ENCODE measurements around the gene SH3RF3. TPM values are rescaled to one million over a fixed set of nuclear protein-coding genes. Genes with fewer than 3 reads are reported as not detected.

The SH3RF3 gene
- total RNA-seq, 2 donors from 2014 or later, result 37.4 to 61.7 TPM

DNA sequence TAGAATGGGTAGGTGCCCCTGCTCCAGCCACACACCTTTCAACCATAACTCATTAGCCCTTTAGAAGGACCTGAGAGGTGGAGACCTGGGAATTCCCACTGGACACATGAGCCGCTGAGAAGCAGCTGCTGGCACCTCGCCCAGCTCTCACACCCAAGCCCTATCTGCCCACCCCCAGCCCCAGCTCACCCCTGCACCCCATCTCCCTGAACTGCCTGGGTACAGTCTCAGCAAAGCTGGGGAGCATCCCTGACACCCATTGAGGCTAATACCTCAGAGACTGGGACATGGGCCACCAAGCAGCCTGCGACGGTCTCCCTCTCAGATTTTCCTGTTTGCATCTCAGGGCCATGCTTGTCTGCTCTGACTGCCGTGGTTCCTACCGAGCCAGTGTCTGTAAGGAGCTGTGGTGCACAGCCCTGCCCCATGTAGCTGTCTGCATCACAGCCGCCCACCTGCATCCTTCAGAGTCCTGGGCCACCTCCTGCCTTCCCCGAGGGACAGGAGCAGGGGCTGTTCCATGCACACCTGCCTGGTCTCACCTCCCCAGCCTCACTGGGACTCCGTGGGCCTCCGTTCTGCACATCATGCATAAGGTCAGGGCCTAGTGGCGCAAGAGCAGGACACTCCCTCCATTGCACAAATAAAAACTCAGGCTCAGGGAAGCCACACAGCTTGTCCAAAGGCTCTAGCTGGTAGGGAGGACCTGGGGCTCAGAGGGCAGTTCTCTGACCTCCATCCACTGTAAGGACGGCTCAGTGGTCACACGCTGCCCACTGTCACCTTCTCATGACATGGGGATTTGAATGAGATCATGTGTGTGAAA, 394.7 kb downstream of the SH3RF3 start:
- no peak overlapping the region for H3K27ac ChIP-seq
- no peak for ATAC-seq (ENCODE audit: insufficient number of reproducible peaks, low FRiP score, low read depth)

DNA sequence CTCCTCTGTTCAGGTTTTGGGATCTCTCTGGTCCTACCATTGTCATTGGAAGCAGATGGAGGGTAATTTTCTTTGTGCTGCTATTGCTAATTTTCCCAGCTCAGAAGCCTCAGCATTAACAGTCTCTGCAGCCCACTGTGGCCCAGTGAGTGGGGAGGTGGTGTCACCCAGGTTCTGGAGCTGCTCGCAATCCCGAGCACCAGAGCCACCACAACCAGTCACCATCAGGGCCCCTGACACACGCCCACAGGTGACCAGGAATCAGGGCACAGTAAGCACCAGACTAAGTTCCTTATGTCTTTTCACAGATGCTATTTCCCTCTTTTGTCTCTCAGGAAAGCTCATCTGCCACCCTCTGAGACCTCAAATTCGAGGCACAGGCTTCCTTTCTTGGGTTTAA, 396.8 kb downstream of the SH3RF3 start:
- Histone ChIP-seq H3K36me3 (no peaks in the 10 kb centered on the region), H3K4me1 (ENCODE audit: control insufficient read depth in 1 of 2, low read depth in 2 of 2) (no peaks in the 10 kb centered on the region), H3K9me3 (no peaks in the 10 kb centered on the region), H3K4me3 (no peak overlapping the region), H3K27ac (no peak overlapping the region), H3K27me3 (replicated peaks; ENCODE audit: insufficient read depth) (no peaks in the 10 kb centered on the region)
- DNase-seq (ENCODE audit: low spot score), result no peak
- ATAC-seq (ENCODE audit: insufficient number of reproducible peaks, low FRiP score, low read depth), result no peak
- TF ChIP-seq, protein P1, sequence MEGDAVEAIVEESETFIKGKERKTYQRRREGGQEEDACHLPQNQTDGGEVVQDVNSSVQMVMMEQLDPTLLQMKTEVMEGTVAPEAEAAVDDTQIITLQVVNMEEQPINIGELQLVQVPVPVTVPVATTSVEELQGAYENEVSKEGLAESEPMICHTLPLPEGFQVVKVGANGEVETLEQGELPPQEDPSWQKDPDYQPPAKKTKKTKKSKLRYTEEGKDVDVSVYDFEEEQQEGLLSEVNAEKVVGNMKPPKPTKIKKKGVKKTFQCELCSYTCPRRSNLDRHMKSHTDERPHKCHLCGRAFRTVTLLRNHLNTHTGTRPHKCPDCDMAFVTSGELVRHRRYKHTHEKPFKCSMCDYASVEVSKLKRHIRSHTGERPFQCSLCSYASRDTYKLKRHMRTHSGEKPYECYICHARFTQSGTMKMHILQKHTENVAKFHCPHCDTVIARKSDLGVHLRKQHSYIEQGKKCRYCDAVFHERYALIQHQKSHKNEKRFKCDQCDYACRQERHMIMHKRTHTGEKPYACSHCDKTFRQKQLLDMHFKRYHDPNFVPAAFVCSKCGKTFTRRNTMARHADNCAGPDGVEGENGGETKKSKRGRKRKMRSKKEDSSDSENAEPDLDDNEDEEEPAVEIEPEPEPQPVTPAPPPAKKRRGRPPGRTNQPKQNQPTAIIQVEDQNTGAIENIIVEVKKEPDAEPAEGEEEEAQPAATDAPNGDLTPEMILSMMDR (IDR thresholded peaks at IDR 0.05), result no peak

More for the DNA sequence above, 394.7 kb downstream of the SH3RF3 start:
- H3K27me3 ChIP-seq (replicated peaks; ENCODE audit: insufficient read depth), result no peaks in the 10 kb centered on the region
- H3K9me3 ChIP-seq, result no peaks in the 10 kb centered on the region
- no peak overlapping the region for H3K4me3 ChIP-seq
- no peak for DNase-seq (ENCODE audit: low spot score)
- TF ChIP-seq, protein P1 (IDR thresholded peaks at IDR 0.05), result no peak
- H3K4me1 ChIP-seq (ENCODE audit: control insufficient read depth in 1 of 2, low read depth in 2 of 2), result no peaks in the 10 kb centered on the region
- no peaks in the 10 kb centered on the region for H3K36me3 ChIP-seq

DNA sequence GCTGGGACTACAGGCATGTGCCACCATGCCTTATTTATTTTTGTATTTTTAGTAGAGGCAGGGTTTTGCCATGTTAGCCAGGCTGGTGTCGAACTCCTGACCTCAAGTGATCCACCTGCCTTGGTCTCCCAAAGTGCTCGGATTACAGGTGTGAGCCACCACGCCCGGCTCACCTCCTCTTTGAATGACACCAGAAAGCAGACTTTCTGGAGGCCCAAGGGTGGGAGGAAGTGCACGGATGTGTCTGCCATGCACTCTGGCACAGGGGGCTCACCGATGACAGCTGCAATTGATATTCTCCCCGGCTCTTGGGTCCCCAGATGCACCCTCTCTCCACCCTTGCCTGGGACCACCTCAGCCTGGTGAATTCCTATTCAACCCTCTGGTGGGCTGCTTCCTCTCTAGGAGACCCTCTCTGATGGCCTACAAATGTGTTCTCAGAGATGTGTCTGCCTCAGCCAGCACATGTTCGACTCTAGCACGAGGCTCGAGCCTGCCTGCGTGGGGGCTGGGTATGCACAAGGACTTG, 397.5 kb downstream of the SH3RF3 start:
- no peaks in the 10 kb centered on the region for H3K4me1 ChIP-seq (ENCODE audit: control insufficient read depth in 1 of 2, low read depth in 2 of 2)
- no peaks in the 10 kb centered on the region for H3K27me3 ChIP-seq (replicated peaks; ENCODE audit: insufficient read depth)
- no peaks in the 10 kb centered on the region for H3K36me3 ChIP-seq
- ATAC-seq (ENCODE audit: insufficient number of reproducible peaks, low FRiP score, low read depth), result no peak
- DNase-seq (ENCODE audit: low spot score), result no peak
- TF ChIP-seq, protein P1 (IDR thresholded peaks at IDR 0.05), result no peak
- H3K27ac ChIP-seq, result no peak overlapping the region
- H3K4me3 ChIP-seq, result no peak overlapping the region
- H3K9me3 ChIP-seq, result no peaks in the 10 kb centered on the region

DNA sequence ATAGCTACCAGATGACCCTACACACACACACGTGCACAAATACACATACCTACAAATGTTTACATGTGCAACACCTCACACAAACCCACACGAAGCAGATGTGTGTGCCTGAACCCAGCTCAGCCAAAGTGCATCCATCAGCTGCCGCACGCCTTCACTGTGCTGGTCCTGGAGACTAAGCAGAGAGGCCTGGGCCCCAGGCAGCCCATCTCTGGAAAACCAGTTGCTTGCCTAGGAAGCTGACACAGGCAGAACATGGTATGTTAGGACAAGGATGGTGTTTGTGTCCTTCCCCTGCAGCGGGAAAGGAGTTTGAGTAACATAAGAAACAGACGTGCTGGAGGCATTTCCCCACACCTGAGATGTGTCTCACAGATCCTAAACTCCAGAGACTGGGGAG, 398.1 kb downstream of the SH3RF3 start:
- Histone ChIP-seq H3K27me3 (replicated peaks; ENCODE audit: insufficient read depth) (no peaks in the 10 kb centered on the region), H3K4me1 (ENCODE audit: control insufficient read depth in 1 of 2, low read depth in 2 of 2) (no peaks in the 10 kb centered on the region), H3K4me3 (no peak overlapping the region), H3K36me3 (no peaks in the 10 kb centered on the region), H3K9me3 (no peaks in the 10 kb centered on the region), H3K27ac (no peak overlapping the region)
- ATAC-seq (ENCODE audit: insufficient number of reproducible peaks, low FRiP score, low read depth) (no peak), DNase-seq (ENCODE audit: low spot score) (no peak)
- TF ChIP-seq, protein P1 (IDR thresholded peaks at IDR 0.05), result no peak

DNA sequence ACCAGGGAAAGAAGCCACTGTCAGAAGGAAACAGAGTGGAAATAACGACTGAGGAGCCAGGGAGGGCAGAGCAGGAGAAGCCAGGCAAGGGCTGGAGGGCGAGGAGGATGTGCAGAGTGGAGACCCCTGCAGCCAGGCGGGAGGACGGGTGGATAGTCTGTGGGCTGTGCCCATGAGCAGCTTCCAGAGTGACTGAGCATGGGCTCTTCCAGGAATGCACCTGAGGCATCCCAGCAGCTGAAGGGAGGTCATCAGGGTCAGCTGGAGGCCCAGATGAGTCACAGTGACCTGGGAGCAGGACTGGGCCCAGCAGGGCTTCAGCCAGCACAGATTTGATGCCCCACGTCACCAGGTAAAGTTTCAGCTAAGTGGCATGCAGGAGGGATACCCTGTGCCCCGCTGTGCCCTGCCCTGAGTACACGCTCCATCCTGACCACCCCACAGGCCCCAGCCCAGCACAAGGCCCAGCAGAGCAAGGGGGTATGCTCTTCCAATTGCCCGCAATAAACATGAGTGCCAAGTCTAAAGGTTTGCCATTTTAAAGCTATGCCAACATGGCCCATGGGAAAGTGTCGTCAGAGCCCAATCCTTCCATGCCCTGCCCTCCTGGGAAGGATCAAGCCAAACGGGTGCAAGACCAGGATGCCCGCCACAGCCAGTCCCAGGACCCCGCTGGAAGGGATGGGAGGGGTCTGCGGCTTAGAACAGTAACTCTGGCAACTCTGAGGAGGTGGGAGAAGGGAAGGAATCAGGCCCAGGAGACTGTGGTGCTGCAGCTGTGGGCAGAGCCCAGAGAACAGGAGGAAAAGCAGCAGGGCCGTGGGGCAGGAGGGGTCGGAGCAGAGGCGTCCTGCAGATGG, 399.1 kb downstream of the SH3RF3 start:
- H3K4me3 ChIP-seq, result no peak overlapping the region
- ATAC-seq (ENCODE audit: insufficient number of reproducible peaks, low FRiP score, low read depth) (no peak), DNase-seq (ENCODE audit: low spot score) (no peak)
- TF ChIP-seq, protein P1 (IDR thresholded peaks at IDR 0.05), result no peak
- H3K4me1 ChIP-seq (ENCODE audit: control insufficient read depth in 1 of 2, low read depth in 2 of 2), result no peaks in the 10 kb centered on the region
- no peak overlapping the region for H3K27ac ChIP-seq
- H3K9me3 ChIP-seq, result no peaks in the 10 kb centered on the region
- no peaks in the 10 kb centered on the region for H3K36me3 ChIP-seq
- no peaks in the 10 kb centered on the region for H3K27me3 ChIP-seq (replicated peaks; ENCODE audit: insufficient read depth)

Data from thoracic aorta (tissue), 2 donors.